ENCODE data around the gene MCF2L.

The MCF2L gene

DNA sequence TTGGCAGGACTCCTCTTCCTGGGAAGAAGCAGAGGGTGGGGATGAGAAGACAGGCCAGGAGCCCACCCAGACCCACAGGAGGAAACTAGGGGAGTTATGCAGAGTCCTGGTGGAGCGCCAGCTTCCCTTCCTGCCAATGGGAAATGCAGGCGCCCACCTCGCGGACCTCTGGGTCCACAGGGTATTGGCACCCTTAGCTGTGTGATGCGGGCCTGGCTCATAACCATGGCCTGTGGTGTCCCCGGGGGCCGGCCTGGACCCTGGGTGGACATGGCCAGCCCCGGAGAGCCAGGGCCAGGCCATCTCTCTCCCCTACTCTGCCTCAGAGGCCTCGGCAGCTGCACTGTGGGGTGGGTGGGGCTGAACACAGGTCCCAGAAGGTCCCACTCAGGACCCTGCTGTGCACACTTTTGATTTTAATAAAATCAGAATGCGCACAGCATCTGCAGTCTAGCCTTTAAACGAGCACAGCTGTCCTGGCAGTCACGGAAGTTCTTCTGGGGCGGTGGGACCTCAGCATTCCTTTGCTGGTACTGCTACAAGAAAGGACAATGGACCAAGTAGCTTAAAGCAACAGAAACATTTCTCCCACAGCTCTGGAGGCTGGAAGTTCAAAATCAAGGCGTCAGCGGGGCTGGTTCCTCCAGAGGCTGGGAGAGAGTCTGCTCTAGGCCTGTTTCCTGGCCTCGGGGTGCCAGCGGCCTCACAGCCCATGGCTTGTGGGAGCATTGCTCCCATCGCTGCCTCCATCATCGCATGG lies 155.4 kb downstream of the MCF2L start:
- no peak for TF ChIP-seq TAF1 (IDR thresholded peaks at IDR 0.05; ENCODE audit: borderline replicate concordance, insufficient read depth, low read length)
- TF ChIP-seq, protein P1, sequence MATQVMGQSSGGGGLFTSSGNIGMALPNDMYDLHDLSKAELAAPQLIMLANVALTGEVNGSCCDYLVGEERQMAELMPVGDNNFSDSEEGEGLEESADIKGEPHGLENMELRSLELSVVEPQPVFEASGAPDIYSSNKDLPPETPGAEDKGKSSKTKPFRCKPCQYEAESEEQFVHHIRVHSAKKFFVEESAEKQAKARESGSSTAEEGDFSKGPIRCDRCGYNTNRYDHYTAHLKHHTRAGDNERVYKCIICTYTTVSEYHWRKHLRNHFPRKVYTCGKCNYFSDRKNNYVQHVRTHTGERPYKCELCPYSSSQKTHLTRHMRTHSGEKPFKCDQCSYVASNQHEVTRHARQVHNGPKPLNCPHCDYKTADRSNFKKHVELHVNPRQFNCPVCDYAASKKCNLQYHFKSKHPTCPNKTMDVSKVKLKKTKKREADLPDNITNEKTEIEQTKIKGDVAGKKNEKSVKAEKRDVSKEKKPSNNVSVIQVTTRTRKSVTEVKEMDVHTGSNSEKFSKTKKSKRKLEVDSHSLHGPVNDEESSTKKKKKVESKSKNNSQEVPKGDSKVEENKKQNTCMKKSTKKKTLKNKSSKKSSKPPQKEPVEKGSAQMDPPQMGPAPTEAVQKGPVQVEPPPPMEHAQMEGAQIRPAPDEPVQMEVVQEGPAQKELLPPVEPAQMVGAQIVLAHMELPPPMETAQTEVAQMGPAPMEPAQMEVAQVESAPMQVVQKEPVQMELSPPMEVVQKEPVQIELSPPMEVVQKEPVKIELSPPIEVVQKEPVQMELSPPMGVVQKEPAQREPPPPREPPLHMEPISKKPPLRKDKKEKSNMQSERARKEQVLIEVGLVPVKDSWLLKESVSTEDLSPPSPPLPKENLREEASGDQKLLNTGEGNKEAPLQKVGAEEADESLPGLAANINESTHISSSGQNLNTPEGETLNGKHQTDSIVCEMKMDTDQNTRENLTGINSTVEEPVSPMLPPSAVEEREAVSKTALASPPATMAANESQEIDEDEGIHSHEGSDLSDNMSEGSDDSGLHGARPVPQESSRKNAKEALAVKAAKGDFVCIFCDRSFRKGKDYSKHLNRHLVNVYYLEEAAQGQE (IDR thresholded peaks at IDR 0.05; ENCODE audit: insufficient read depth in 1 of 2, low read depth in 2 of 2, low read length in 2 of 2), result no peak
- TF ChIP-seq FOXP2 (optimal IDR thresholded peaks at IDR 0.05; ENCODE audit: borderline replicate concordance, extremely low read depth, extremely low read length, insufficient read depth), result no peak
- TF ChIP-seq POLR2AphosphoS5 (IDR thresholded peaks at IDR 0.05; ENCODE audit: low read depth, low read length), result no peak
- no peak for TF ChIP-seq SIN3A (IDR thresholded peaks at IDR 0.05; ENCODE audit: borderline replicate concordance, insufficient read depth, low read length)

DNA sequence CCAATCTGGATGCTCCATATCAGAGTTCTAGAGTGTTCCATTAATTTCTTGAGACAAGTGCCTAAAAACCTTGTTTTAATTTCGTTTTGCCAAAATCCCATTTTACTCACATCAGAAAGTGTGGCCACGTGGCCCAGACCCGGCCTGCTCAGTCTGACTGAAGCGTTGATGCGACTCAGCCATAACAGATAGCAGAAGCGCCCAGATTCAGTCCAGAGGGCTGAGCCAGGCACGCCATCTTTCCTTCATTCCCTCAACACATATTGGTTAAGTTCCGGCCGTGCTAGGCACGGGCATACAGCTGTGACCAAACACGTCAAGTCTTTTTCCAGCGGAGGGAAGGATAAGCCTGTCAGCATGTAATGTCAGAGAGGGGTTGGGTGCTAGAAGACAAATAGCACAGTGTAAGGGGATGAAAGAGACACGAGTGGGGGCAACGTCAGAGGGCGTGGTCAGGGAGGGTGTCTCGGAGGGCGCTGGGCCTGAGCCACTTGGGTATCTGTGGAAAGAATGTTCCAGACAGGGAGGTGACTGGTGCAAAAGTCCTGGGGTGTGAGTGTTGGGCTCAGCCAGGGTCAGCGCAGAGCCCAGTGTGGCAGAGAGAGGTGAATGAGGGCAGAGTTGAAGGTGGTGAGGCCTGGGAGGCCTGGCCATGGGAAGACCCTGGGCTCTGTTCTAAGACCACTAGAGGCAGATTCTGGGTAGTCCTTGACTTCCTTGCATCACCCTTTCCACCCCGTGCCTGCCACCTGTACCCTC lies 156.7 kb downstream of the MCF2L start:
- no peak for TF ChIP-seq POLR2AphosphoS5 (IDR thresholded peaks at IDR 0.05; ENCODE audit: low read depth, low read length)
- no peak for TF ChIP-seq TAF1 (IDR thresholded peaks at IDR 0.05; ENCODE audit: borderline replicate concordance, insufficient read depth, low read length)
- no peak for TF ChIP-seq FOXP2 (optimal IDR thresholded peaks at IDR 0.05; ENCODE audit: borderline replicate concordance, extremely low read depth, extremely low read length, insufficient read depth)
- TF ChIP-seq SIN3A (IDR thresholded peaks at IDR 0.05; ENCODE audit: borderline replicate concordance, insufficient read depth, low read length), result no peak
- TF ChIP-seq, protein P1 (IDR thresholded peaks at IDR 0.05; ENCODE audit: insufficient read depth in 1 of 2, low read depth in 2 of 2, low read length in 2 of 2), result no peak

DNA sequence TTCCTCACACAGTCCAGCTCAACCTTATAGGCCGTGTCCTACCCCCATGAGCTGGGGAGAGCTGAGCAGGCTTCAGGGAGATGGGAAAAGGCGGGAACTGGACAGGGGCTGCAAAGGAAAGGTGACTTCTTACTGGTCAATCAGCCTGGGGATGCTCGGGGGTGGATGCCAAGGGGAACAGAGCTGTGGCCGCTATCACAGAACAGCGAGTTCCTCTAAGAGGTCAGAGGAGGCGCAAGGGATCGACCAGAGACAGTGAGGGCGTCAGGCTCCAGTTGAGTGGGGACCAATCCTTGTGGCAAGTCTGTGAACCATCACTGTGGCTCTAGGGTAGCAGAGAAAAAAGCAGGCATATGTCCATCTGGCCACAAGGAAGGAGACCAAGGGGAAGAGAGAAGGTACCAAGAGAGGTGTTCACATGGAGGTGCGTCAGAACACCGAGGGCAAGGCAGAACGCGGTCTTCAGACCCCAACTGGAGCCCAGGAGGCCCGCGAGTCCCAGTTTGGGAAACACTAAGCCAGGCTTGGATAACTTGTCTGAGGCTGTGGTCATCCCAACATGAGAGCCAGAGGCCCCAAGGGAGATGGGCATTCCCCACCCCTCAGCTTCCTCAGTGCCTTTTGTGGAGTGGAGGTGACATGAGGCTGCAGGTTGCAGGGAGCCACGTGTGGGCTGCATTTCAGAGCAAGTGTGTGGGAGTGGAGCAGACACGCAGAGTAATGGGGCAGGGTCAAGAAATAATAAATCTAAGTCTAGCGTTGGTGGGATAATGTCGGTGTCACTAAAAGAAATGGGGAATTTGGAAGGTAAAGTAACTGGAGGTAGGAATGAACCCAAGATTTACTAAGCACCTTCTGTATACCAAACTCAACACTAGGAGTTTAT lies 157.5 kb downstream of the MCF2L start:
- TF ChIP-seq, protein P1 (IDR thresholded peaks at IDR 0.05; ENCODE audit: insufficient read depth in 1 of 2, low read depth in 2 of 2, low read length in 2 of 2), result no peak
- TF ChIP-seq SIN3A (IDR thresholded peaks at IDR 0.05; ENCODE audit: borderline replicate concordance, insufficient read depth, low read length) (no peak), TAF1 (IDR thresholded peaks at IDR 0.05; ENCODE audit: borderline replicate concordance, insufficient read depth, low read length) (no peak), FOXP2 (optimal IDR thresholded peaks at IDR 0.05; ENCODE audit: borderline replicate concordance, extremely low read depth, extremely low read length, insufficient read depth) (no peak), POLR2AphosphoS5 (IDR thresholded peaks at IDR 0.05; ENCODE audit: low read depth, low read length) (no peak)

DNA sequence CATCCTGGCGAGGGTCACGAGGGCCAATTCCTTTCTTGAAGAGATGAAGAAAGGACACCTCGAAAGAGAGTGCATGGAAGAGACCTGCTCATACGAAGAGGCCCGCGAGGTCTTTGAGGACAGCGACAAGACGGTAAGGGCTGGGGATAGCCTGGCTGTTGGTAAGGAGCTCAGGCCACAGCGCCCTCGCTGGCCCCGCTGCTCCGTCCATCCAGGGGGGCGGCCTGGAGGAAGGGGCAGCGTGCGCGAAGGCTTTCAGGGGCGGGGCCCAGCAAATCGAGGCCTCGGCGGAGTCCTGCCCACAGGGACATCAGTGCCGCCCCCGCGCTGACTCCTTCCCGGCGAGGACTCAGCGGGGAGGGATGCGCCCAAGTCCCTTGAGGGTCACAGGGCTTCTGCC lies 160.5 kb downstream of the MCF2L start:
- TF ChIP-seq FOXP2 (optimal IDR thresholded peaks at IDR 0.05; ENCODE audit: borderline replicate concordance, extremely low read depth, extremely low read length, insufficient read depth) (no peak), SIN3A (IDR thresholded peaks at IDR 0.05; ENCODE audit: borderline replicate concordance, insufficient read depth, low read length) (no peak), POLR2AphosphoS5 (IDR thresholded peaks at IDR 0.05; ENCODE audit: low read depth, low read length) (no peak)
